H1 (cell line): ENCODE measurements around the gene SUSD6.

Source experiments
- EP300 ChIP-seq, 2 experiments: IDR thresholded peaks; 1 replicate in 1 of 2; 2 replicates in 1 of 2; pipeline ENCODE4 v1.6.1; 2011 to 2012; ENCODE audit warnings: low read depth in 2 of 2, low read length in 2 of 2, mild to moderate bottlenecking in 2 of 2, borderline replicate concordance in 1 of 2, inconsistent platforms in 1 of 2, moderate library complexity in 1 of 2
- JUN ChIP-seq: IDR thresholded peaks from 2 replicates; pipeline ENCODE4 v1.6.1; 2011; ENCODE audit warnings: low read depth, mild to moderate bottlenecking, improper control_type of control experiment, low read length
- KDM1A ChIP-seq: fragments of 200-600, 300-600 bp; sonication (generic); IDR thresholded peaks from 2 replicates; pipeline ENCODE4 v1.7.1; 2016; ENCODE audit warnings: mild to moderate bottlenecking, low read length, borderline replicate concordance
- MAFK ChIP-seq: IDR thresholded peaks from 2 replicates; pipeline ENCODE4 v1.6.1; 2012; ENCODE audit warnings: low read depth, mild to moderate bottlenecking, improper control_type of control experiment, low read length
- POLR2A ChIP-seq, 2 experiments: IDR thresholded peaks; 1 replicate in 1 of 2; 2 replicates in 1 of 2; pipeline ENCODE4 v1.6.1; 2011; ENCODE audit warnings: low read depth in 2 of 2, low read length in 2 of 2, mild to moderate bottlenecking in 2 of 2; ENCODE audit errors: control extremely low read depth in 1 of 2
- POLR2AphosphoS5 ChIP-seq: IDR thresholded peaks from 2 replicates; pipeline ENCODE4 v1.6.1; 2011; ENCODE audit warnings: low read depth, low read length
- RBBP5 ChIP-seq: IDR thresholded peaks from 2 replicates; pipeline ENCODE4 v1.7.1; 2012; ENCODE audit warnings: low read depth, mild to moderate bottlenecking, inconsistent platforms, low read length, moderate library complexity, borderline replicate concordance
- RNF2 ChIP-seq: fragments of 200-900, 300-1000 bp; sonication (generic); IDR thresholded peaks from 2 replicates; pipeline ENCODE4 v1.7.1; 2016; ENCODE audit warnings: borderline replicate concordance, low read depth, mild to moderate bottlenecking, antibody characterized with exemption, low read length; ENCODE audit not compliant: poor library complexity, severe bottlenecking; ENCODE audit errors: missing control alignments
- SP2 ChIP-seq: IDR thresholded peaks from 2 replicates; pipeline ENCODE4 v1.6.1; 2012; ENCODE audit warnings: mild to moderate bottlenecking, low read length, inconsistent platforms
- TBP ChIP-seq: IDR thresholded peaks from 2 replicates; pipeline ENCODE4 v1.6.1; 2011; ENCODE audit warnings: low read depth, low read length, improper control_type of control experiment
- TF ChIP-seq, protein P1 (sequence below), 3 experiments: IDR thresholded peaks; 1 replicate in 2 of 3; 2 replicates in 1 of 3; pipeline versions ENCODE4 v1.5.1 to v1.6.1; 2011; ENCODE audit warnings: low read length in 3 of 3, mild to moderate bottlenecking in 3 of 3, inconsistent platforms in 2 of 3, low read depth in 1 of 3, moderate library complexity in 1 of 3; ENCODE audit not compliant: insufficient read depth in 1 of 3; ENCODE audit errors: control extremely low read depth in 1 of 3
- TF ChIP-seq, protein P2 (sequence below): IDR thresholded peaks from 2 replicates; pipeline ENCODE4 v1.6.1; 2012; ENCODE audit warnings: low read length, inconsistent platforms

DNA sequence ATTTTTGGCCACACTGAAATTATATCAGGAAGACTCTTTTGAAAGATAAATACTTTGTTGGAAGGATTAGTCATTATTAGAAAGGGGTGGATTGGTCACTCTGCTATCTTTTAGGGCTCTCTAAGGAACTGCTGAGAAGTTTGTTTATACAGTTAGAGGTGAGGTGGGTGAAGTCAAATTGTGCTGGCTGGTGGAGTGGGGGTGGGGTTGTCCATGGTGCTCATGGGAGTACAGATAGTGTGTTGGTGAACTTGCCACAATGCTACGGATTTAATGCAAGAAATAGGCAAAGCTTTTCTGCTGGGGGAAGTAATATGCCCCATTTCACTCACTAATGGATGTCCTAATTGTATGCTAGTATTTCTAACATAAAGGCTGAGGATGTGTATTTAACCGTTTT is 35.8 kb downstream of the SUSD6 start:
- no peak for TF ChIP-seq EP300 (IDR thresholded peaks at IDR 0.05; ENCODE audit: borderline replicate concordance in 1 of 2, low read depth in 2 of 2, low read length in 2 of 2)
- no peak for TF ChIP-seq MAFK
- TF ChIP-seq POLR2A (IDR thresholded peaks at IDR 0.05; ENCODE audit: control extremely low read depth in 1 of 2, low read depth in 2 of 2, low read length in 2 of 2): no peak
- TF ChIP-seq, protein P1, sequence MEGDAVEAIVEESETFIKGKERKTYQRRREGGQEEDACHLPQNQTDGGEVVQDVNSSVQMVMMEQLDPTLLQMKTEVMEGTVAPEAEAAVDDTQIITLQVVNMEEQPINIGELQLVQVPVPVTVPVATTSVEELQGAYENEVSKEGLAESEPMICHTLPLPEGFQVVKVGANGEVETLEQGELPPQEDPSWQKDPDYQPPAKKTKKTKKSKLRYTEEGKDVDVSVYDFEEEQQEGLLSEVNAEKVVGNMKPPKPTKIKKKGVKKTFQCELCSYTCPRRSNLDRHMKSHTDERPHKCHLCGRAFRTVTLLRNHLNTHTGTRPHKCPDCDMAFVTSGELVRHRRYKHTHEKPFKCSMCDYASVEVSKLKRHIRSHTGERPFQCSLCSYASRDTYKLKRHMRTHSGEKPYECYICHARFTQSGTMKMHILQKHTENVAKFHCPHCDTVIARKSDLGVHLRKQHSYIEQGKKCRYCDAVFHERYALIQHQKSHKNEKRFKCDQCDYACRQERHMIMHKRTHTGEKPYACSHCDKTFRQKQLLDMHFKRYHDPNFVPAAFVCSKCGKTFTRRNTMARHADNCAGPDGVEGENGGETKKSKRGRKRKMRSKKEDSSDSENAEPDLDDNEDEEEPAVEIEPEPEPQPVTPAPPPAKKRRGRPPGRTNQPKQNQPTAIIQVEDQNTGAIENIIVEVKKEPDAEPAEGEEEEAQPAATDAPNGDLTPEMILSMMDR (IDR thresholded peaks at IDR 0.05; ENCODE audit: control extremely low read depth in 1 of 3, insufficient read depth in 1 of 3, low read depth in 1 of 3, low read length in 3 of 3): no peak
- no peak for TF ChIP-seq JUN
- TF ChIP-seq KDM1A: no peak
- no peak for TF ChIP-seq RNF2
- no peak for TF ChIP-seq RBBP5
- TF ChIP-seq, protein P2, sequence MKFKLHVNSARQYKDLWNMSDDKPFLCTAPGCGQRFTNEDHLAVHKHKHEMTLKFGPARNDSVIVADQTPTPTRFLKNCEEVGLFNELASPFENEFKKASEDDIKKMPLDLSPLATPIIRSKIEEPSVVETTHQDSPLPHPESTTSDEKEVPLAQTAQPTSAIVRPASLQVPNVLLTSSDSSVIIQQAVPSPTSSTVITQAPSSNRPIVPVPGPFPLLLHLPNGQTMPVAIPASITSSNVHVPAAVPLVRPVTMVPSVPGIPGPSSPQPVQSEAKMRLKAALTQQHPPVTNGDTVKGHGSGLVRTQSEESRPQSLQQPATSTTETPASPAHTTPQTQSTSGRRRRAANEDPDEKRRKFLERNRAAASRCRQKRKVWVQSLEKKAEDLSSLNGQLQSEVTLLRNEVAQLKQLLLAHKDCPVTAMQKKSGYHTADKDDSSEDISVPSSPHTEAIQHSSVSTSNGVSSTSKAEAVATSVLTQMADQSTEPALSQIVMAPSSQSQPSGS: no peak
- no peak for TF ChIP-seq POLR2AphosphoS5
- TF ChIP-seq TBP: no peak
- TF ChIP-seq SP2: no peak
